A549 (cell line): ENCODE measurements around the gene CAMK1. TPM values are rescaled to one million over a fixed set of nuclear protein-coding genes. Genes with fewer than 3 reads are reported as not detected.

Experiments
- ATAC-seq, 2 experiments: fragments of 200-7000 bp in 1 of 2; fragments of >200 bp in 1 of 2; cut with Nextera tagmentation in 1 of 2; cut with Tn5 transposase in 1 of 2; 3 replicates each; pipeline versions ENCODE4 v1.8.0 to v1.9.1; 2018 to 2020; ENCODE audit warnings: mild to moderate bottlenecking in 1 of 2, moderate library complexity in 1 of 2
- CTCF ChIA-PET: fragments of 300-600 bp; sonication (Branson Sonifier 250); formaldehyde crosslinking; extraction: SDS; loops from one replicate; lab custom pipeline; 2021; ENCODE audit warnings: antibody characterized with exemption, inconsistent platforms; lab: Yijun Ruan, JAX
- POLR2A ChIA-PET: fragments of 350-600 bp; formaldehyde crosslinking; extraction: SDS; loops from one replicate; lab custom pipeline; 2021; ENCODE audit warnings: antibody characterized with exemption, inconsistent platforms; lab: Yijun Ruan, JAX
- DNase-seq, 2 experiments: peaks; one replicate each; pipeline versions ENCODE4 v3.0.0 to v3.0.0-alpha.2; 2011 to 2016; ENCODE audit warnings: low read depth in 1 of 2, low spot score in 1 of 2
- FAIRE-seq: peaks from 2 replicates; lab custom pipeline; 2011; peaks lifted over from hg19 to GRCh38; lab: Jason Lieb, UNC
- H3K27ac ChIP-seq, 2 experiments: fragments of >200 bp; sonication (Bioruptor Twin); formaldehyde crosslinking; 3 replicates each; pipeline ENCODE4 v1.5.1; 2016 to 2017
- H3K4me1 ChIP-seq: fragments of >200 bp; sonication (Bioruptor Twin); formaldehyde crosslinking; 3 replicates; pipeline ENCODE4 v1.6.1; 2016
- H3K4me2 ChIP-seq: fragments of >200 bp; sonication (Bioruptor Twin); formaldehyde crosslinking; 3 replicates; pipeline ENCODE4 v1.6.1; 2016
- H3K4me3 ChIP-seq: fragments of >200 bp; sonication (Bioruptor Twin); formaldehyde crosslinking; 3 replicates; pipeline ENCODE4 v1.5.1; 2016
- H3K9me3 ChIP-seq: fragments of >200 bp; sonication (Bioruptor Twin); formaldehyde crosslinking; 3 replicates; pipeline ENCODE4 v1.6.1; 2016
- EHF ChIP-seq: fragments of 250-450 bp; sonication (Bioruptor Pico); IDR thresholded peaks from 2 replicates; pipeline ENCODE4 v1.5.0; 2020; ENCODE audit warnings: mild to moderate bottlenecking
- EHMT2 ChIP-seq: fragments of 200-600 bp; sonication (generic); IDR thresholded peaks from 2 replicates; pipeline ENCODE4 v1.6.1; 2016; ENCODE audit warnings: antibody characterized with exemption, low read depth, mild to moderate bottlenecking, moderate library complexity
- ESRRA ChIP-seq: fragments of 150-350 bp; IDR thresholded peaks from 2 replicates; pipeline ENCODE4 v1.6.1; 2014; ENCODE audit warnings: mild to moderate bottlenecking, low read length, borderline replicate concordance
- FOSL2 ChIP-seq, 2 experiments: fragments of 450-650 bp in 1 of 2; fragments of >200 bp in 1 of 2; sonication (Bioruptor Twin) in 1 of 2; formaldehyde crosslinking; IDR thresholded peaks; 2 replicates each; pipeline versions ENCODE4 v1.5.0 to v1.6.1; 2016 to 2020; ENCODE audit warnings: mild to moderate bottlenecking in 1 of 2, moderate library complexity in 1 of 2
- GATA3 ChIP-seq: IDR thresholded peaks from 2 replicates; pipeline ENCODE4 v1.6.1; 2012; ENCODE audit warnings: borderline replicate concordance
- HOXB13 ChIP-seq: fragments of 250-450 bp; sonication (Bioruptor Pico); IDR thresholded peaks from 2 replicates; pipeline ENCODE4 v1.5.0; 2020; ENCODE audit warnings: low read depth, mild to moderate bottlenecking, moderate library complexity
- MAFK ChIP-seq: fragments of 450-650 bp; IDR thresholded peaks from 2 replicates; pipeline ENCODE4 v1.6.1; 2014; ENCODE audit not compliant: partially characterized antibody
- MAZ ChIP-seq: fragments of 150-350 bp; IDR thresholded peaks from 2 replicates; pipeline ENCODE4 v1.6.1; 2014; ENCODE audit warnings: antibody characterized with exemption, low read depth, low read length, borderline replicate concordance
- MYC ChIP-seq: IDR thresholded peaks from 2 replicates; pipeline ENCODE4 v1.6.1; 2012; ENCODE audit warnings: mild to moderate bottlenecking, inconsistent platforms, low read length, improper control_type of control experiment, borderline replicate concordance
- NPAS2 ChIP-seq: fragments of 250-450 bp; sonication (Bioruptor Pico); IDR thresholded peaks from 2 replicates; pipeline ENCODE4 v1.8.0; 2022; ENCODE audit warnings: mild to moderate bottlenecking, moderate library complexity, borderline replicate concordance
- NR3C1 ChIP-seq: fragments of >200 bp; sonication (Bioruptor Twin); formaldehyde crosslinking; IDR thresholded peaks from 3 replicates; pipeline ENCODE4 v1.6.1; 2017
- RCOR1 ChIP-seq: fragments of 150-350 bp; IDR thresholded peaks from 2 replicates; pipeline ENCODE4 v1.6.1; 2014; ENCODE audit warnings: antibody characterized with exemption, low read length, low read depth
- REST ChIP-seq: fragments of 200-600 bp; sonication (generic); IDR thresholded peaks from 2 replicates; pipeline ENCODE4 v1.6.1; 2016; ENCODE audit warnings: antibody characterized with exemption, mild to moderate bottlenecking, moderate library complexity
- SREBF2 ChIP-seq: fragments of 450-650 bp; IDR thresholded peaks from 2 replicates; pipeline ENCODE4 v1.6.1; 2014; ENCODE audit warnings: mild to moderate bottlenecking, moderate library complexity
- TFCP2L1 ChIP-seq: fragments of 250-450 bp; sonication (Bioruptor Pico); IDR thresholded peaks from 2 replicates; pipeline ENCODE4 v1.5.0; 2021; ENCODE audit warnings: mild to moderate bottlenecking
- ZC3H11A ChIP-seq: fragments of 450-650 bp; IDR thresholded peaks from 2 replicates; pipeline ENCODE4 v1.6.1; 2014; ENCODE audit warnings: antibody characterized with exemption, mild to moderate bottlenecking
- ZFP36 ChIP-seq: fragments of 450-650 bp; IDR thresholded peaks from 2 replicates; pipeline ENCODE4 v1.6.1; 2014; ENCODE audit warnings: borderline replicate concordance; ENCODE audit not compliant: partially characterized antibody
- ZNF302 ChIP-seq: fragments of 250-450 bp; sonication (Bioruptor Pico); IDR thresholded peaks from 2 replicates; pipeline ENCODE4 v1.9.0; 2021; ENCODE audit warnings: inconsistent platforms, mild to moderate bottlenecking, moderate library complexity
- WGBS: methylation state at CpG from one replicate; pipeline ENCODE4 v1.1.6; 2017; ENCODE audit errors: missing lambda C conversion rate; 5-methylcytosine and 5-hydroxymethylcytosine counted together
- polyA plus RNA-seq, 4 experiments: library from polyadenylated mRNA; depleted of rRNA in 3 of 4; stranded (reverse); fragments of >200 nt; fragmentation: RNase III in 1 of 4; extraction: RNeasy Plus Mini Kit Qiagen cat#74134 plus additional on column Dnase treatment in 1 of 4; gene quantifications; 2 replicates in 3 of 4; 3 replicates in 1 of 4; pipeline ENCODE4 v1.2.3, GENCODE V29; 2011 to 2017
- TF ChIP-seq, protein P1 (sequence below): IDR thresholded peaks from 2 replicates; pipeline ENCODE4 v1.6.1; 2012

The CAMK1 gene
- polyA plus RNA-seq, 2 of the 4 experiments (the other 2 are of a cell fraction) = 13.5 to 15.6 TPM

DNA sequence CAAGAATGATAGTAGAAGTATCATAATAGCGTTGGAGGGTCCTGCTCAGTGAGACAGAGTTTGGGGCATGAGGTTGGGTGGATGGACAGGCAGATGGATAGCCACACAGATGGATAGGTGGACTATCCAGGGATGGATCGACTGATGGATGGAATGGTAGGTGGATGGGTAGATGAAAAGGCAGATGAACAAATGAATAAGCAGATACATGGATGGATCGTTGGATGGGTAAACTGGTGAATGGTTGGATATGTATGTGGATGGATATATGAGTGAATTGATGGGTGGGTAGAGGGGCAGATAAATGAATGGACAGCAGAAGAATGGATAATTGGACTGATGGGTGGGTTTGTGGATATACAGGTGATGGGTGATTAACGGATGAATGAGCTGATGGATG is 56.6 kb downstream of the CAMK1 start:
- ChIA-PET CTCF (interaction anchor here (0.7 to 3.5 kb wide), 5 partner anchors 8 to 233 kb away, joined by 3 to 11 read pairs (median 6); no protein-coding TSS in a partner anchor), POLR2A (no interaction called here)
- Histone ChIP-seq H3K4me1 (peaks cover 8% of the 10 kb centered on the region; the same call in 2 of the 3 replicates), H3K27ac (no peak overlapping the region), H3K4me3 (no peak overlapping the region), H3K9me3 (no peaks in the 10 kb centered on the region), H3K4me2 (no peak overlapping the region)
- DNase-seq (no peak), FAIRE-seq (no peak), ATAC-seq (no peak)
- WGBS = 30% methylated on average over 4 of the region's 4 CpGs
- TF ChIP-seq ZNF302 (CRISPR knock-in tag) (no peak), EHMT2 (no peak), ZFP36 (no peak), MAFK (no peak), MYC (no peak), SREBF2 (no peak), FOSL2 (IDR thresholded peaks at IDR 0.05) (no peak), FOSL2 (CRISPR knock-in tag; IDR thresholded peaks at IDR 0.05) (no peak), NPAS2 (CRISPR knock-in tag) (no peak), HOXB13 (CRISPR knock-in tag) (no peak), MAZ (no peak), ESRRA (no peak), ZC3H11A (no peak), EHF (CRISPR knock-in tag) (no peak), RCOR1 (no peak), GATA3 (no peak), TFCP2L1 (CRISPR knock-in tag) (no peak), REST (no peak)
- TF ChIP-seq, protein P1, sequence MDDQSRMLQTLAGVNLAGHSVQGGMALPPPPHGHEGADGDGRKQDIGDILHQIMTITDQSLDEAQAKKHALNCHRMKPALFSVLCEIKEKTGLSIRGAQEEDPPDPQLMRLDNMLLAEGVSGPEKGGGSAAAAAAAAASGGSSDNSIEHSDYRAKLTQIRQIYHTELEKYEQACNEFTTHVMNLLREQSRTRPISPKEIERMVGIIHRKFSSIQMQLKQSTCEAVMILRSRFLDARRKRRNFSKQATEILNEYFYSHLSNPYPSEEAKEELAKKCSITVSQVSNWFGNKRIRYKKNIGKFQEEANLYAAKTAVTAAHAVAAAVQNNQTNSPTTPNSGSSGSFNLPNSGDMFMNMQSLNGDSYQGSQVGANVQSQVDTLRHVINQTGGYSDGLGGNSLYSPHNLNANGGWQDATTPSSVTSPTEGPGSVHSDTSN = no peak

- Histone ChIP-seq H3K27ac (no peak overlapping the region), H3K4me3 (no peak overlapping the region), H3K9me3 (no peaks in the 10 kb centered on the region), H3K4me2 (no peak overlapping the region), H3K4me1 (peaks cover 8% of the 10 kb centered on the region; the same call in 2 of the 3 replicates)
- ATAC-seq (no peak), FAIRE-seq (no peak)
- ChIA-PET POLR2A (no interaction called here), CTCF (interaction anchor here (0.6 to 3.5 kb wide), 7 partner anchors 9 to 234 kb away, joined by 3 to 11 read pairs (median 6); partner anchors contain the start of gene CAMK1)
- WGBS = 35% methylated on average over 2 of the region's 2 CpGs
- TF ChIP-seq EHMT2 (no peak), NR3C1 (no peak)
- TF ChIP-seq, protein P1 = no peak
- TF ChIP-seq, all 56 proteins: peak for 0
- DNase-seq = no peak
Observed at GRCh38 chr3:9712415-9712814, 57.3 kb downstream of the CAMK1 start.
